NCI-H2227 (cell line): ENCODE data around the gene ABI3BP.

Experiments used
- DNase-seq: peaks from one replicate; lab custom pipeline; 2025; ENCODE audit not compliant: unreplicated experiment; lab: John Stamatoyannopoulos, UW

The ABI3BP gene

DNA sequence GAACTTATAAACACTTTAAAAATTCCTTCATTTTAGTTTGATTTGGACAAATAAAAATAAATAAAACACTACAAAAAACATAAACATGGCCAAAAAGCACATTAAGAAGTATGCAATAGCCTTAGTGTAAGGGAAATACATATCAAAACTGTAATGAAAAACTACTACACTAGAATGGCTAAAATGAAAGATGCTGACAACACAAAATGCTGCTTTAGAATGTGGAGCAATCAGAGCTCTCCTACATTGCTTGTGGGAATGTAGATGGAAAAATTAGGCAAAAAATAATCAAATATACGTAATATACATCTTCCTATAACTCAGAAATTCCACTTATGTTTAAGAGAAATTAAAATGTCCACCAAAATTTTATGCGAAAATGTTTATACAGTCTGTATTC is 96.2 kb downstream of the ABI3BP start:
- DNase-seq, result no peak

DNA sequence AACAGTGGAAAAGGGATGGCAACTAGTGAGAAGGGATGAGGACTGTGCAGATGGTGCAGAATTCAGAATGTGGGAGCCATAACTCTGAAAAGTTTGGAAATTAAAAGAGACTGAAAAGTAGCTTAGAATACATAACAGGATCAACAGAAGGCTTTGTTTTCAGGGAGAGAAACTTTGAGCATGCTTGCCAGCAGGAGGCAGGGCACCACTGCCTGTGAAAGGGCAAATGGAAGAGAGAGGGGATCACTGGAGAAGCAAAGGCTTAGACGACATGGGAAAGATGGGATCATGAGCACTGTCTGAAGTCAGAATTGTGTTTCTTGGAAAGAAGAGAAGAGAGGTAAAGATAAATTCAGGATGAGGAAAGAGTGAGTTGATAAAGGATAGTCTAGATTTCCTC is 99.6 kb downstream of the ABI3BP start:
- no peak for DNase-seq

DNA sequence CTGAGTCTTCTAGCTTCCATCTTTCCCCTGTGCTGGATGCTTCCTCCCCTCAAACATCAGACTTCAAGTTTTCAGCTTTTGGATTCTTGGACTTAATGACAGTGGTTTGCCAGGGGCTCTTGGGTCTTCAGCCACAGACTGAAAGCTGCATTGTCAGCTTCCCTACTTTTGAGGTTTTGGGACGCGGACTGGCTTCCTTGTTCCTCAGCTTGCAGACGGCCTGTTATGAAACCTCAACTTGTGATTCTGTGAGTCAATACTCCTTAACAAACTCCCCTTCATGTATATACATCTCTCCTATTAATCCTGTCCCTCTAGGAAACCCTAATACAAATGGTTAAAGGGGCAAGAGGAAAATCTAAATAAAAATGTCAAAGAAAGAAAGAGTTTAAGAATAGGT is 100.1 kb downstream of the ABI3BP start:
- no peak for DNase-seq

DNA sequence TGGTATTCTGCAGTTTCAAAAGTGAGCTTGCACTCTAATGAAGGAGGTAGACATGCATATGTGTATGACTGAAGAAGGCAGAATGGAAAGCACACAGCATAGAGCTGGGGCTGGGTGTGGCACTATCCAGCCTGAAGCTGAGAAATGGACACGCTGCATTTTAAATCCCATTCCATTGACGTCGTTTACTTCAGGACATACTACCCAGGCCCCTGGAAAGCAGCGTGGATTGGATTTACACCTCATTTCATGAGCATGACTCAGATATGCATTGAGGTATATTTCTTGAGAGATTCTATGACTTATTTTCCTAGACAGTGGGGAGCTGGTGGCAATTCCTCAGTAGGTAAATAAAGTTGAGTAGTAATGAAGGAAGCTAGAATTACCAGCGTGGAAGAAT is 101.4 kb downstream of the ABI3BP start:
- no peak for DNase-seq

DNA sequence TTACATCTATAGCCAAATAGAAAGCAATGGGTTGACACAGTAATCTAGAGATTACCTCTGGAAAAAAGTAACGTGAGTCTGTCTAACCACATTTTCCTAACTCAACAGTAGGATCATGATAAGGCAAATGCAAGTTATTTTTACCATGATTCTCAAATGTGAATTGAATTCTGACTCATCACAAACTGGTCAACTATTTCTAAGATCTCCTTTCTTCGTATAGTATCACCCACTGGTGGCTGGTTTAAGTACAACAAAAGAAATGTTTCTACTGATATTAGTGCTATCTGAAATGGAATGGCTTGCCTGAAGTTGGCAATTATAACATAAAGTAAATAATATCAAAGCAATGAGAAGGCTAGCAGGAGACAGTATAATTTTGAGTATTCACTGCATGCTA is 102.2 kb downstream of the ABI3BP start:
- DNase-seq, result no peak

DNA sequence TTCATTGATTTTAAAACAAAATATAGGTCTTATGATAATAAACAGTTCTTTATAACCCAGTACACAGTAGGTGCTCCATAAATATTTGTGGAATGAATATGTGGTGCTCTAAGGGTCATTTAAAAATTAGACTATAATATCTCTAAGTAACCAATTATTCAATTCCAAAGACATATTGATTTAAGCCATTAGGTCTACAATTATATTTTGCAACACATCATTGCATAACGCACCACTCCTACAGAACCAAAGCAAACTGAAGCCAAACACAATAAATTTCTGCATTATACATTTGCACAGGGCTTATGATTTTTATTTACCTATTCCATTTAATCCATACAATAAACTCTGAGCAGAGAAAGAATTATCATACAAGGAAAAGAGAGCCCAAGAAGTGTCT is 104.3 kb downstream of the ABI3BP start:
- no peak for DNase-seq

DNA sequence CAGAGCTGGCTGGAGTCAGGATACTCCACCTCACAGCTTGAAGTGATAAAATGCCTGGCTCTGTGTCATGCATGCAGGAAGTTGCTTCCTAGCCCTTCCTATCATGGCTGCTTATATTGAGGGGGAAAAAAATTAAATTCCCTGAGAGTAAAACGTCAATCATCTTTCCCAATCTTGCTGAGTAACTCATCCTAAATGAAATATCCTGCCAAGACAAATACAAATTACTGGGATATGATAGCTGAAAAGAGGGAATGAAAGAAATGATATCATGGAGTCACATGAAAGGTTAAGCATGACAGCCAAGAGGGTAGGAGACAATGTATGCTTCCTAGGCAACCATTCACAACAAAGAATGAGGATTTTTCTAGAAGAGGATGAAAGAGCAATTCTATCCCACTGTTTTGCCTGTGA is 110.6 kb downstream of the ABI3BP start:
- no peak for DNase-seq

DNA sequence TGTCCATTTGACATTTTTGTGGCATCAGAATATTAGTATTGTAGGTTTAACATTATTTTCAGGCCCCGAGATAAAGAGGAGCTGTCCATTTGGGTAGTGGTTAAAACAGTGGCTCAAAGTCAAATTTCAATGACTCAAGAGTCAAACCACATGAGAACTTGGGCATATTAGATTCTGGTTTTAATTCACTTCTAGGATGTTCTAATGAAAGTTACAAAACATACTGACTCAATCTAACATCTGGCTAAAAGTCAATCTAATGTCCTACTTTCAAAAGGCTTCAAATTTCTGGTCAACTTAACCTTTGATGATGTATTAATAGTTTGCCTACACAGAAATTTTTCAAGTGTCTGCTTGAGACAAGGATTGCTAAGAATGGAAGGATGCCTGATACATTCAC is 112.4 kb downstream of the ABI3BP start:
- no peak for DNase-seq

DNA sequence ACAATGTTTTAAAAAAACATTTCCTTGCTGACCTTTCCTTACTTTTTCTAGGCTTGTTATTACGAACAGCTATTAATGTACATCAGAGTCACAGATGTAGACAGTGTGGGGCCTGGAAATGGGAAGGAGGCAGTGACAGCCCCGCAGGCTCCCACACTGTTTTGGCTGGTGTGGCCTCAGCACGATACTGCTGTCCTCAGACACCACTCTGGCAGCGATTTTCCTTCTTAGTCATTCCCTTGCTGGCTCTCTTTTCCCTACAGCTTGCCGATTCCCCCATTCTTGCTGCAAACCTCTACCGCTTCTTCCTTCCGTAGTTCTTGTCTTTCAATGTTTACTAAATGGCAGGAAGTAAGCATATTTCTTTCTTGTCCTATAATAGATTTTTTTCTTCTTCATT is 113.1 kb downstream of the ABI3BP start:
- DNase-seq, result no peak

DNA sequence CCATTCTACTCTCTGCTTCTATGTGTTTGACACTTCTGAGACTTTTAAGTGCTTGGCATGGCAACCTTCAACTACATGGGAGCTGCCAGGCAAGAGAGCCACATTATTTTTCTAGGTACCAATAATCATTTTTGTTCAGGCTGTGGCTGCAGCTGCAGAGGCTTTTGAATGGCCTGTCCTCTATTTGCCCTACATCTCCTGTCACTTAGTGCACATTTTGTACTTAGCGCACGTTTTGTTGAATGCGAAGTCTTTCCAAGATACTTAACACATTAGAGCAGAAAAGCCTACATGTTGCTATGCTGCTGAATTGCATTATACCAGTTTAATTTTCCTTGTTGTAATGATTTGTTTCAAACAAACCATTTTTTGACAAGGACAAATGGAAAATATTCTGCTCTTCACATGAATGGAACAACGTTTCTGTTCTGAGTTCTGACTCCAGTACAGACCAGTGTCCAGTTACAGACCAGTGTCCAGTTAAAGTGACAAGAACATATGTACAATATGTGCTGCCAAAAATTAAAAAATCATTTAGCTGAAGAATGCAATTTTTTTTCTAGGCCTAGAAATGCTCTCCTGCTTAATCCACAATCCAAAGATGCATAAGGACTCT is 113.9 kb downstream of the ABI3BP start:
- DNase-seq, result no peak

DNA sequence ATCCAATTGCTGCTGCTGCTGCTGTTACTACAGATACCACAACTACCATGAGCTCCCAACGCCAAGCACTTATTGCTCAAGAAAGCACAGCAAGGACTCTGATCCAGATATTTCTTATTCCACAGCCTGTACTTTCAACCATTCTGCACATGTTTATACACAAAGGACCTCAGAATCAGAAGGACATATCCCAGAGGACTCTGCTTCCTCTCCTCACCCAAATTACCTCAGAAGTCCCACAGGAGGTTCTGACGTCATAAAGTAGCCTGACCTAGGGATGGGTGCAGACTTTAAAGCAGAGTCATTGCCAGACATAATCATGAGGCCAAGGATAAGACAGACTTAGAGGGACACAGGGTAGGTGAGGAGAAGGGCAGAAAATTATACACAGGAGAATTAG is 115.9 kb downstream of the ABI3BP start:
- DNase-seq, result no peak

DNA sequence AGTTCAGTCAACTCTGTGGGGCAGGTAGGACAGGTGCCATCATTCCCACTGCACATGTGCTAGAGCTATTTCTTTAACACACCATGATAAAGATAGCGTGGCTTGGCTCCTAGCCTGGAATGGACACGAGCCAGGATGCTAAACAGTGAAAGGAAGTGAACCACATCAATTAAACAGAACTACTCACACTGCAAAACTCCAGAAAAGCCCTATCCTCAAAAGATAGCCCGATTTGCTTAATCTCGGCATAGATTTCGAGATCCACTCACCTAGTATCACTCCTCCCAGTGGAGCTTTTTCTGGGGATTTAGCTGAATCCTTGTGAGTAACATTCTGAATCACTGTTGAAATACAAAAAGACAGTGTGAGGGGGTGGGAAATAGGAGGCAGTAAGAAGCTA is 118.0 kb downstream of the ABI3BP start:
- DNase-seq, result no peak

DNA sequence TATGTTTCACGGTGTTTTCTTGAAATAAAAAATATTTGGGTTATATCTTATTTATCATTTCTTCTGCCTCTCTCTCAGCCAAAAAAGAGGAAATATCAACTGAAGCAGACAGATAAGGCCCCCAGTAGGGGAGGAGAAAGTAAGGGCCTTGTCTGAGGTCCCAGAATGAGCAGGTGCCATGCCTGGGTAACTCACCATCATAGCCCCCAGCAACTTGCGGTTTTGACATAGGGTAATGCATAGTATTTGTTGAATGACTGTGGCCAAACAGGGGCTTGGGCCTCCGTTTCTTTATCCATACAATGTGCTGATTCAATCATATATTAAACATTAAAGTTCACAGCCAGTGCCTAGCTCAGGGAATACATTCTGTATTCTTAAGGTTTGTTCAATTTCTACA is 119.6 kb downstream of the ABI3BP start:
- no peak for DNase-seq

DNA sequence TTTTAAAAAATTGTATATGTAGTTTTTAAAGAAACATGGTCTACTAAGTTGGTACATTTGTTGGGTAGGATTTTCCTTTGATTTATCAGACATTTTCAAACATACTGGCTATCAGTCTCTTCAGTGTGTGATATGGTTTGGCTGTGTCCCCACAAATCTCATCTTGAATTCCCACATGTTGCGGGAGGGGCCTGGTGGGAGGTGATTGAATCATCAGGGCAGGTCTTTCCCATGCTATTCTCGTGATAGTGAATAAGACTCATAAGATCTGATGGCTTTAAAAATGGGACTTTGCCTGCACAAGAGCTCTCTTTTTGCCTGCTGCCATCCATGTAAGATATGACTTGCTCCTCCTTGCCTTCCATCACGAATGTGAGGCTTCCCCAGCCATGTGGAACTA is 121.9 kb downstream of the ABI3BP start:
- DNase-seq, result no peak

DNA sequence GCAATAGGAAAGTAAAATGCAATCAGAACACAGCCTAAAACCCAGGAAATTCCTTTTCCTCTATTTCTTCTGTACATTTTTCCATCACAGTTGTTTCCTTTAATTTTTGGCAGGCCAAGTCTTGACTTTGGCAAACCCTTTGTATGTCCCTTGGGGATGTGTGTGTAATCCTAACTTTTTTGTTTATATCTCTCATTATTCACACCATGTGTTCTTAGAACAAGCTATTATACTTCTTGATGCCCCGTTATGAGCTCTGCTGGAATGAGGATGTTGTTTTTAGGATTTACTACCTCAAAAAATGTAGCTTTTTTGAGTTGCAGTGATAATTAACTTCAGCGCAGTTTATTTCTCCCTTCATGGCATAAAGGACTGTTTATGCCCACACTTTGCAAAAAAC is 123.4 kb downstream of the ABI3BP start:
- DNase-seq, result no peak

DNA sequence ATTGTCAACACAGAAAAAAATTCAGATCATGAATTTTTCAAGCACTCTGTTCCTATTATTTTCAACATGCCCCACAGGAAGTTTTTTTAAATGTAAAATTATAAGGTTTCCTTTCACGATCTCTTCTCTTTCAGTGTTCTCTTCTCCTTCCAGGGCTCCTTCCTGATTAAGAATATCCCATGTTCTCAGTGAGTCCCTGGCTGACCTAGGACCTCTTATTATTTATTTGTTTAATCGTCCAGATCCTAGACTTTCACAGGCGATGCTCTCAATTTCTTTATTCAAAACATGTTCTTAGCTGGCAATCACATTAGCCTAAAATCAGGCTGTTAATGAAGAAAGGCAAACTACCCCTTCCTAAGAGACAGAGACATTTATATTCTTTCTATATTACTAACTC is 124.3 kb downstream of the ABI3BP start:
- DNase-seq, result no peak

DNA sequence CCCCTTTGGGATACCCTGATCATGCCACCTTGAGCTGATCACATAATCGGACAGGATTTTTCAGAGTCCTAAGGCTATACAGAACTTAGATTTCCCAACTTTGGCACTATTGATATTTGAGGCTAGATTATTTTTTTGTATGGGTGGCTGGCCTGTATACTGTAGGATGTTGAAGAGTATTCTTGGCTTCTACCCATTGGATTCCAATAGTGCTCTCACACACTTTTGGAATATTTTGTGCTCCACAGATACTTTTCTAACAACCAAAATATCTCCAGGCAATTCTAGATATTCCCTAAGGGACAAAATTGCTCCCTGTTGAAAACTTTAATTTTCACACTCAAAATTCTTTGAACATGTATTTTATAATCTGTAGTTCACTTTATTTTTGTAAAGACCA is 125.1 kb downstream of the ABI3BP start:
- no peak for DNase-seq

DNA sequence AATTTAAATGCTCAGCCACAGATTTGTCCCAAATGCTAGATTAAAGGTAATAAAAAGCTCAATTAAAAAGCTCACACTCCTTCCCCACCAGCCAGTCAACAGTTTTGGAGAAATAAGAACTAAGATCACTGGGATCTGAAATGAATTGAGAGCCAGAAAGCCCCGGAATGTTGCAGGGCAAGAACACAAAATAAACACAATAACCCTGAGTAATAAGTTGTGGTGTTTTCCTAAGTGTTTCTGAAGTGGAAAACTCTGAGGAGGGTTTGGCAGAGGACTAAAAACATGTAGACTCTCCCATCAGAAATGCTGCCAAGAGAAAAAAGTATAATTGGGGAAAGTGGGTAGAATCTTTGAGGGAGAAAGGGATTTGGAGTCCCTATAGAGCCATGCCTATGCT is 127.8 kb downstream of the ABI3BP start:
- DNase-seq, result no peak

DNA sequence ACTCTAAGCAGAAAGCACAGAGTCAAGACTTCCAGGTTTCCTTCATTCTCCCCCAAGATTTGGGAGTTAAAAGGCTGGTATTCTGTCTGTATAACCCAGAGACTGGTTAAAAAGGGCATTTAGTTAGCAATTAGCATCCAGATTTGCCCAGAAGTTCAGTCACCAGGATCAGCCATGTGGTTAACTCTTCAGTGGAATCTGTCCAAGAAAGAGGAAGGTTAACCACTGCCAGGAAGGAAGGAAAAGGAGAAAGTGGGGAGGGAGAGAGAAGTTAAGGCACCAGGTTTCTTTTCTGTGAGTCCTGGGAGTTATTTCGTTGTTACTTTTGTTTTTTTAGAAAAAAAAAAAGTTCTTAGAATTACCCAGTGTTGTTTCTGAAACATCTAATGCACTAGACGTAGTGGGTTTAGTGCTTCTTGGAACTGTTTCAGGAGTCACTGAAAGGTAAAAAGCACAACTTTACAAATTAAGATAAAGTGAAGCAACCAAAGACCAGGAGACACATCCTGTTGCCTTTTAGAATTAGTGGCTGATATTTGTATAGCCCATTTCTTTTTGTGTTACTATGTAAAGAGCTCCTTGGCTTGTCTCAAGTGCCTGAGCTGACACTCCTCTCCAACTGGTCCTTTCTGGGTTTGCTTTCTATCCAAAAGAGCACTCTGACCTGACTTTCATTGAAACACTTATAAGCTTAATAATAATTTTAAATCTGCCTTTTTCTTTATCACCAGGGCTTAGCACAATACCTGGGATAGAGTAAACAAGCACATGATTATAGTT is 128.6 kb downstream of the ABI3BP start:
- DNase-seq, result no peak

DNA sequence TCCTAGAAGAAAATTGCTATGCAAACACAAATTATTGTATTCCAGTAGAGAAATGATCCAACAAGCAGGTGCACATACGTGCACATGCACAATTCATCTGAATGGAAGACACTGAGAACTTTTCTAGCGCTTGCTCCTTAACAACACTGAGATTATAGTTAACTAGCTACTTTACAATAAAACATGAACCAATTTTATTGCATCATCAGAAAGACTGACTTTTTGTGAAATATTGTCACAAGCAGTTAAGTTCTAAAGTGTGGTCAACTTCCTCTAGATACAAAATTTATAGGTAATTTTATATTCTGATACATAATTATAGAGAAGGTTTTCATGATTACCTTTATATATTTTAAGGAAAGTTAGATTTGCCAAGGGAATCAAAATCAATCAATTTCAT is 135.4 kb downstream of the ABI3BP start:
- no peak for DNase-seq

DNA sequence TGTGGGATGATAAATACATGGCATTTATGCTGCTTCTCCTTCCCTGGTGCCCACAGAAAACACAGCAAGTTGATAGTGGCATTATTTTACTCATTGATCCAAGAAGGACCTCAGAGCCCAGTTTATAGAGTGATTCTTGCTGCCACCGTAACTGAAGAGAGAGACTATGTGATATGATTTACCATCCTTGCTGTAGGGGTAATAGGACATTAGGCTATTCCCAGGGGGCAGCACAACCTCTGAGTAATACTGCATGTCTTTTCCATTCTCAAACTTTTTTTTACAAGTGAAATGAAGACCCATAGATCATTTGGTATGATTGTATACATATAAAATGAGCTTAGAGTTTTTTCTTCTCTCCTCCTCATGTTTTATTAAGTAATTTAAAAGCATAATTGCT is 136.4 kb downstream of the ABI3BP start:
- no peak for DNase-seq

DNA sequence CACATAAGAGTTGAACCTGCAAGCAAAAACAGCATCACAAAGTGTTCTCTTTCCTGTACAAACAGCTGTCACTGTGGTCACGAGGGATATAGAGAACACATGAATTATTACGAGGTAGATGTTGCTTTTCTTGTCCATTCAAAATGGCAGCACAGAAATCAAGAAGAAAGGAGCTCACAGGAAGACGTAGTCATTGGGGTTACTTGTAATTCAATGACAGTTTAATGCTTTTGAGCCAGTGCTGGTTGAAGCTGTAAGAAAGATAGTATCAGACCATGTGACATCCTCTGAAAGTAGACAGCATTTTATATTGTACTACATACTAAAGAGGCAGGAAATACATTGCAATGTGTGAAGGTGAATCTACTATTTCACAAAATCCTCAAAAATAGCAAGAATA is 140.4 kb downstream of the ABI3BP start:
- DNase-seq, result no peak

DNA sequence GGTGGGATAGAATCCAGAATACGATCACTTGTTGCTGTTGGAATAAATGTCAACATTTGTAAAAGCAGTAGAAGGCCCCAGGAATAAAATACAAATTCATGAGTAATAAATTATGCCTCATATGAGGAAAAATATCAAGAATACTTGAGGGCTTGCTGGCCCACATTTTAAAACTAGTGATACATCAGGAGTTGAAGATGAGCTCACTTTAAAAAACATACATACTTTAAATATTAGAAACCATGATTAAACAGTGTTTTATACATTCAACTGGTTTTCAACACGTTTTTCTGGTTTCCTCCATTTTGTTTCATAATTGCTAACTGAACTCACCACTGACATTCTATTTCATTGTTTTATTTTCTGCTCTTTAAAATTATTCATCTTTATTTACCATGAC is 142.5 kb downstream of the ABI3BP start:
- DNase-seq, result no peak
